PFSK-1 (cell line): ENCODE measurements around the gene MAP2K7.

Experiments
- FOXP2 ChIP-seq: optimal IDR thresholded peaks from 2 replicates; pipeline ENCODE3; 2011; ENCODE audit warnings: borderline replicate concordance, control low read depth, inconsistent platforms; ENCODE audit not compliant: insufficient read depth; ENCODE audit errors: extremely low read length, extremely low read depth
- POLR2AphosphoS5 ChIP-seq: IDR thresholded peaks from 2 replicates; pipeline ENCODE4 v1.6.1; 2012; ENCODE audit warnings: low read depth, mild to moderate bottlenecking, control low read depth, low read length, moderate library complexity
- SIN3A ChIP-seq: IDR thresholded peaks from 2 replicates; pipeline ENCODE4 v1.6.1; 2012; ENCODE audit warnings: mild to moderate bottlenecking, low read length, moderate library complexity, borderline replicate concordance; ENCODE audit not compliant: insufficient read depth
- TAF1 ChIP-seq: IDR thresholded peaks from 2 replicates; pipeline ENCODE4 v1.6.1; 2012; ENCODE audit warnings: low read length, control low read depth, borderline replicate concordance; ENCODE audit not compliant: insufficient read depth
- TF ChIP-seq, protein P1 (sequence below), 2 experiments: IDR thresholded peaks; 2 replicates each; pipeline versions ENCODE4 v1.6.1 to v1.8.0; 2011 to 2012; ENCODE audit warnings: low read depth in 2 of 2, low read length in 2 of 2, control low read depth in 1 of 2, inconsistent platforms in 1 of 2, mild to moderate bottlenecking in 1 of 2, moderate library complexity in 1 of 2; ENCODE audit not compliant: insufficient read depth in 1 of 2

MAP2K7 gene

DNA sequence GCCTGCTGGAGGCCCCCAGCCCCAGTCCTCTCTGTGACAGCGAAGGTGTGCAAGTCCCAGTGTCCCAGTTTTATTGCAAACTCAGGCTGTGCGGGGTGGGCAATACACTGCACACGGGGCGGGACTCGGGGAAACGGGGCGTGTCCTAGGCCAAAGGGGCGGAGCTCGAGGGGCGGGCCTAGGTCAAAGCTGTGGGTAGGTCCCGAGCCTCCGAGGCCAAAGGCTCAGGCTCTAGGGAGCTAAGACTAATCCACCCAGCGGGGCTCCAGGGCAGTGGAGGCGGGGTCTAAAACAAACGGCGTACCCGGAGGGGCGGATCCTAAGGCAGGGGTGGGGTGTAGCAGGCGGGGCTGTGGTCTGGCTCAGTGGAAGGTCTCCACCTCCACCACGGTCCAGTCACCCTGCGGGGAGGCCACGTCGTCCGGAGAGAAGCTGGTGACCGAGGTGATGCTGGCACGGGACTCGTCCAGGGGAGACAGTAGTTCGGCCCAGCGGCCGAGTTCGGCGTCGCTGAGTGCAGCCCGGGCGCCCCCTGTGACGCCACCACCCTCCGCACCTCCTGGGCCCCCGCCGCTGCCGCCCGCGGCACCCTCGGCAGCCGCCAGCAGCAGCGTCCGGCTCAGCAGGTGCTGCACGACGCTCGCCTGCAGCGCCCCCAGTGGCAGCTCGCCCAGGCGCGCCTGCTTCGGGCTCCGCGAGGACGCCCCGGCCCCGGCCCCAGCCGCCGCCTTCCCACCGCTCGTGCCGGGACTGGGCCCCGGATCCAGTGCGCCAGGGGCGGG, 34.8 kb upstream of the MAP2K7 start:
- TF ChIP-seq, protein P1, sequence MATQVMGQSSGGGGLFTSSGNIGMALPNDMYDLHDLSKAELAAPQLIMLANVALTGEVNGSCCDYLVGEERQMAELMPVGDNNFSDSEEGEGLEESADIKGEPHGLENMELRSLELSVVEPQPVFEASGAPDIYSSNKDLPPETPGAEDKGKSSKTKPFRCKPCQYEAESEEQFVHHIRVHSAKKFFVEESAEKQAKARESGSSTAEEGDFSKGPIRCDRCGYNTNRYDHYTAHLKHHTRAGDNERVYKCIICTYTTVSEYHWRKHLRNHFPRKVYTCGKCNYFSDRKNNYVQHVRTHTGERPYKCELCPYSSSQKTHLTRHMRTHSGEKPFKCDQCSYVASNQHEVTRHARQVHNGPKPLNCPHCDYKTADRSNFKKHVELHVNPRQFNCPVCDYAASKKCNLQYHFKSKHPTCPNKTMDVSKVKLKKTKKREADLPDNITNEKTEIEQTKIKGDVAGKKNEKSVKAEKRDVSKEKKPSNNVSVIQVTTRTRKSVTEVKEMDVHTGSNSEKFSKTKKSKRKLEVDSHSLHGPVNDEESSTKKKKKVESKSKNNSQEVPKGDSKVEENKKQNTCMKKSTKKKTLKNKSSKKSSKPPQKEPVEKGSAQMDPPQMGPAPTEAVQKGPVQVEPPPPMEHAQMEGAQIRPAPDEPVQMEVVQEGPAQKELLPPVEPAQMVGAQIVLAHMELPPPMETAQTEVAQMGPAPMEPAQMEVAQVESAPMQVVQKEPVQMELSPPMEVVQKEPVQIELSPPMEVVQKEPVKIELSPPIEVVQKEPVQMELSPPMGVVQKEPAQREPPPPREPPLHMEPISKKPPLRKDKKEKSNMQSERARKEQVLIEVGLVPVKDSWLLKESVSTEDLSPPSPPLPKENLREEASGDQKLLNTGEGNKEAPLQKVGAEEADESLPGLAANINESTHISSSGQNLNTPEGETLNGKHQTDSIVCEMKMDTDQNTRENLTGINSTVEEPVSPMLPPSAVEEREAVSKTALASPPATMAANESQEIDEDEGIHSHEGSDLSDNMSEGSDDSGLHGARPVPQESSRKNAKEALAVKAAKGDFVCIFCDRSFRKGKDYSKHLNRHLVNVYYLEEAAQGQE (IDR thresholded peaks at IDR 0.05; ENCODE audit: insufficient read depth in 1 of 2, low read depth in 2 of 2, low read length in 2 of 2): no peak
- TF ChIP-seq TAF1: no peak
- TF ChIP-seq FOXP2: peak; percentile 88
- TF ChIP-seq POLR2AphosphoS5: no peak
- TF ChIP-seq SIN3A: no peak

DNA sequence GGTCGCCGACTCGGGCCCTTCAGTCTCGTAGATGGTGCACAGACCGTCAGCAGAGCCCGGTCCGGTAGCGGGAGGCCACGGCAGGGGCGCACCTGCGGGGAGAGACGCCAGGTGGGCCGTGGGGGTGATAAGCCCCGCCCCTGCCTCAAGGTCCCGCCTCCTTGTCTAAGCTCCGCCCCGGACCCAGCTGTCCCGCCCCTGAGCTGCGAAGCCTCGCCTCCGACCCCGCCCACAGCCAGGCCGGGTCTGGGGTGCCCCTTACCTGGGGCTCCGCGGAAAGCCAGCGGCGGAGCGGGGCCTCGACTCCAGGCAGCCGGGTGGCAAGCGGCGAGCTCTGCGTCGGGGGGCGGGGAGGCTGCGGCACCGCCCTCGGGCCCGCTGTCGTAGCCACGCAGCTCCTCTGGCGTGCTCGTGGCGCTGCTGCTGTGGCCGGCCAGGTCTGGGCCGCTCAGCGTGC, 34.2 kb upstream of the MAP2K7 start:
- TF ChIP-seq, protein P1 (IDR thresholded peaks at IDR 0.05; ENCODE audit: insufficient read depth in 1 of 2, low read depth in 2 of 2, low read length in 2 of 2): no peak
- TF ChIP-seq TAF1 (no peak), FOXP2 (peak; percentile 4), SIN3A (0 out of 2 replicates have a peak, but pooled peaks have one; percentile 29)

DNA sequence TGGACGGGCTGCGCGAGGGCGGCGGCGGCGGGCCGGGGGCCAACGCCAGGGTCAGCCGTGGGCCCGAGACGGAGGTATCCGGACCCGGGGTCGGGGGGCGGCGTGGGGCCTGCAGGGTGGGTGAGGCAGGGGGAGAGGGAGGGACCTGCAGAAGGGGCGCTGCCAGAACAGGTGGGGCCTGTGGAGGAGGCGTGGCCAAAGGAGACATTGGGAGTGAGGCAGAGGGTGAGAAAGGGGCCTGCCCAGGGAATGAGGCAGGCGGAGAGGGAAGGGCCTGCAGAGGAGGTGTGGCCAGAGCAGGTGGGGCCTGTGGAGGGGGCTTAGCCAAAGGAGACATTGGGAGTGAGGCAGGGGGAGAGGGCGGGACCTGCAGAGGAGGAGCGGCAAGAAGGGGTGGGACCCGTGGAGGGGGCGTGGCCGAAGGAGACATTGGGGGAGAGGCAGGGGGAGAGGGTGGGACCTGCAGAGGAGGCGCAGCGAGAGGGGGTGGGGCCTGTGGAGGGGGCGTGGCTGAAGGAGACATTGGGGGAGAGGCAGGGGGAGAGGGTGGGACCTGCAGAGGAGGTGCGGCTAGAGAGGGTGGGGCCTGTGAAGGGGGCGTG, 33.7 kb upstream of the MAP2K7 start:
- TF ChIP-seq, protein P1 (IDR thresholded peaks at IDR 0.05; ENCODE audit: insufficient read depth in 1 of 2, low read depth in 2 of 2, low read length in 2 of 2): no peak

DNA sequence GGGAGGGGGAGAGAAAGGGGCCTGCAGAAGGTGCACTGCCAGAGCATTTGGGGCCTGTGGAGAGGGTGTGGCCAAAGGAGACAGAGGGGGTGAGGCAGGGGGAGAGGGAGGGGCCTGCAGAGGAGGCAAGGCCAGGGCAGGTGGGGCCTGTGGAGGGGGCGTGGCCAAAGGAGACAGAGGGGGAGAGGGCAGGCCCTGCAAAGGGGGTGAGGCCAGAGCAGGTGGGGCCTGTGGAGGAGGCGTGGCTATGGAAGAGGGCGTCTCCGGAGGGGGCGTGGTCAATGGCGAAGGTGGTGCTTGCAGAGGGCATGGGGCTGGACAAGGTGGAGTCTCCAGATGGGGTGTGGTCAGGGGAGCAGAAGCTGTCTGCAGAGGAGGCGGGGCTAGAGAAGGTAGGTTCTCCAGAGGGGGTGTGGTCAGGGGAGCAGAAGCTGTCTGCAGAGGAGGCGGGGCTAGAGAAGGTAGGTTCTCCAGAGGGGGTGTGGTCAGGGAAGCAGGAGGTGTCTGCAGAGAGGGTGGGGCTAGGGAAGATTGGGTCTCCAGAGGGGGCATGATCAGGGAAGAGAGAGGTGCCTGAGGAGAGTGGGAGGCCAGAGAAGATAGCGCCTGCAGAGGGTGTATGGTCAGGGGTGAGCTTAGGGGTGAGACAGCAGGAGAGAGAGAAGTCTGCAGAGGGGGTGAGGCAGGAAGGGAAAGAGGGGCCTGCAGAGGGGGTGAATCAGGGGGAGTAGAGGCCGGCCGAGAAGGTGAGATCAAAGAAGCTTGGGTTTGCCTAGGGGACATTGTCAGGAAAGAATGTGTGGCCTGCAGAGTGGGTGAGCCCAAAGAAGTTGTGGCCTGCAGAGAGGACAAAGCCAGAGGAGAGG, 32.9 kb upstream of the MAP2K7 start:
- TF ChIP-seq FOXP2 (no peak), POLR2AphosphoS5 (no peak), SIN3A (no peak), TAF1 (no peak)
- TF ChIP-seq, protein P1 (IDR thresholded peaks at IDR 0.05; ENCODE audit: insufficient read depth in 1 of 2, low read depth in 2 of 2, low read length in 2 of 2): no peak
